GM19043 (cell line): ENCODE measurements around the gene SEMA5B.

Experiments
- ATAC-seq: cut with Tn5 transposase; IDR thresholded peaks from one replicate; pipeline ENCODE4 v1.9.1; 2021; ENCODE audit warnings: low read depth; ENCODE audit not compliant: unreplicated experiment

SEMA5B gene

DNA sequence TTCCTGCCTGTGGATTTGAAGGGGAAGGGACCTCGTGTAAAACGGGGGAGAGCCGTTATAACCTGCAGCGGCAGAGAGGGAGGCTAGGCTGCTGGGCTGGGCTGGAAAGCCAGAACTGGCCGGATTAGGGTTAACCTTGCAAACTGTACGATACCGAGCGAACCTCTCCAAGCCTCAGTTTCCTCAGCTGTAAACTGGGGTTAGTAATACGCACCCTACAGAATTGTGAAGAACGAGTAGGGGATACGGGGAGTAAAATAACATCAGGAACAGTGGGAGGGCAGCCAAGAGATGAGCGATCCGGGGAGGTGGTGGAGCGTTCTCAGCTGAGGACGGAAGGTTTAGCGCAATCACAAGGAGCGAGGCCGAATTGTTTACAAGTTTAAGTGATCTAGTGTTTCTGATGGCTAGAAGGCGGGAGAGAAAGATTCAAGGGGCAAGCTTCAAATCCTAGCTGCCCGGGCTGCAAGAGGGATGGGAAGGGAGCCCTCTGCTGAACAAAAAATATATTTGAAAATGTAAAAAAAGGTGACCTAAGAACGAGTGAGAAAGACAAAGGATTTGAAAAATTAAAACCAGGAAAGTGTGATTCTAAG lies 768 bp upstream of the SEMA5B start:
- no peak for ATAC-seq

DNA sequence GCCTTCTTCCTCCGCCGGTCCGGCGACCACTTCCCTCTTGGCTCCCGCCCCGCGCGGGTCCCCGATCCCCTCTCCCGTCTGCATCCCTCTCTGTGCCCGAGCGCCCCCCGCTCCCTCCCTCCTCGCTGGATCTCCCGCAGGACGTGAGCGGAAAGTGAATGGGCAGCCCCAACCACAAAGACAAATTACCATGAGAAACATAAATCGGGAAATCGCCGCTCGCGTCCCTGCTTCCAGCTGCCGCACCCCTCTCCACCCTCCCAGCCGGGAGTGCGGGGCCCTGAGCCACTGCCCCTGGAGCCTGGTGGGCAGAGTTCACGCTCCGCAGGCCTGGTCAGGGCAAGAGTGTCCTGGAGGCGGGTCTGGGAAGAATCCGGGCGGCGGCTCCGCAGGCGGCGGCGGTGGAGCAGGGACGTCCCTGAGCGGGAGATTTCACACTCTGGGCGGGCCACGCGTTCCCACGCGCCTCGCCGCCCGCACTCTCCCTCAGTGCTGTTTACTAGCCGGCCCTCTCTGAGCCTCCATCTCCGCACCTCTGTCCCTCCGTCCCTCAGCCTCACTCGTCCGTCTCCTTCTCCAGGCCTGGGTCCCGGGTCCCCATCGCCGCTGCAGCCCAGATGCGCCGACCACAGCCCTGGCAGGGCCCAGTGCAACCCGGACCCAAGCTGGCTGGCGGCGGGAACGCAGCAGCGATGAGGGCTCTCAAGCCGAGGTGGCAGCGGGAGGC lies 835 bp downstream of the SEMA5B start:
- no peak for ATAC-seq

- ATAC-seq, result no peak
Measured at GRCh38 chr3:123025642-123026521, 1.7 kb downstream of the SEMA5B start.

DNA sequence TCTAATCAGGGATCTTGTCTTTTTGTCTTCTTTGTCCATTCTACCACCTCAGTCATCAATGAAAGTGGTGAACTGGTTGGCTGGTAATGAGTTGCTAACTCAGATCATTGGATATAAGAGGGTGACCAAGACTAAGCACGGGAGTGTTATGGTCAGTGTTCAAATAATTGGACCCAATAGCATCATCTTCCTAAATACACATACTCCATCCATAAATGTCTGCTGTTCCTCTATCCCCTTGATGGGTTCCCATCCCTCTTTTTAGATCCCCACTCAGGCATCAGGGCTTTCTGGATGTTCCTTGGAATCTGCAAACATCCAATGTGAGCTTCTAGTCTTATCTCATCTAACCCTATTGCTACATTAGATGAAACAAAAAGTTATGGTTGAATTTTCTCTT lies 3.5 kb downstream of the SEMA5B start:
- ATAC-seq, result no peak

GRCh38 chr3:123021996-123022510 lies 5.5 kb downstream of the SEMA5B start:
- no peak for ATAC-seq

DNA sequence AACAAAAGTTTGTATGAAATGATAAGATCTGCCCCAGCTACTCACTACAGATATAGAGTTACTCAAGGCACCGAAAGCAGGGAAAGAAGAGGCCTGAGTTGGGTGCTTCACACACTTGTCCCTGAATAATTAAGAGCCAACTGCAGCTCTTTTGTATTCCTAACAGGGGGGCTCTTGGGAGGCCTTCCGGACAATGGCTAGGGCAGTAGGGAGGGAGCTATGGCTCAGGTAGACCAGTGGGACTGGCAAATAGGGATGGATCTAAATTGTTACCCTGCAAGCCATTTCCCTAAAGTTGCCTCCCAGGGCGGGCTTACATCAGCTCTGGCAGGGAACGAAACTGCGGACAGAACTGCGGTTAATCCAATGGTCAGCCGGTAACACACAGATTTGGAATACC lies 6.2 kb downstream of the SEMA5B start:
- no peak for ATAC-seq

DNA sequence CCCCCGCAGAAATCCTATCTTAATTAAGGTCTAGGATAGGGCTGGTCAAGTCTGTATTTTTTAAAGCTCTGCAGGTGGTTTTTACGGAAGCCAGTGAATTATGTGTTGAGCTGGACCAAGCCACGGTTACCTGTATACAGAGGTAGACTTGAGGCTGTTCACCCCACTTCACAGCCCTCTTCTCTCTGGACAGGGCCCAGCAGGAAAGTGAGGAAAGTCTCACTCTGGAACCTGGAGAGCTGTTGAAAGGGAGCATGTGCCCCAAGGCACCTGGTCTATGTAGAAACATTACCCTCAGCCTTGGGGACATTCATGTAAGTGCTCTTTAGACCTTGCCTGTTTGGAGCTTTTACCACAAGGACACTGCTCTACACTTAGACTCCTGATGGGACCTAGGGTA lies 6.9 kb downstream of the SEMA5B start:
- ATAC-seq, result no peak

DNA sequence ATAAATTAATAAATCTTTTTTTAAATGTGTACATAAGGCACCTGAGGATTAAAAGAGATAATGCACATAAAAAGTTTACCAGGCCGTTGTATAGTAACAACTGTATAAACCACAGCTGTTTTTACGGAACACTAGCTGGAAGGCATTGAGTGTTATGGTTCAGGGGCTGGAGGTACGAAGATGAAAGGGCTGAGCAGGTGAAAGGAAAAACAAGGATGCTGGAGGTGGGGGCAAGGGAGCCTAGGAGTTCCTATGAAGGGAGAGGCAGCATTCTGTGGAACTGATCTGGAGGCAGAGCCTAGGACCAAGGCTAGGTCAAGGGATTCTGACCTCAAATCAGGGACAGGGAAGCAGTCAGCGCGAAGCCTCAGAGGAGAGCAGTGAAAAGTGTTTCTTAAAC lies 8.0 kb downstream of the SEMA5B start:
- ATAC-seq, result no peak

DNA sequence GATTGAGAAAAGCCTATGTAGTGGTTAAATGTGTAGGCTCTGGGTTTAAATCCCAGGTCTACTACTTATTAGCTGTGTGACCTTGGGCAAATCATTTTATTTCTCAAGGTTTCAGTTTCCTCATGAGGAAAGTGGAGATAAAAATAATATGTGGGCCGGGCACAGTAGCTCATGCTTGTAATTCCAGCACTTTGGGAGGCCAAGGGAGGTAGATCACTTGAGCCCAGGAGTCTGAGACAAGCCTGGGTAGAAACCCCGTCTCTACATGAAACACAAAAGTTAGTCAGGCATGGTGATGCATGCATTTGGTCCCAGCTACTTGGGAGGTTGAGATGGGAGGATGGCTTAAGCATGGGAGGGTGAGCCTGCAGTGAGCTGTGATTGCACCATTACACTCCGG lies 8.4 kb downstream of the SEMA5B start:
- ATAC-seq, result no peak

GRCh38 chr3:123018683-123019082 lies 8.9 kb downstream of the SEMA5B start:
- no peak for ATAC-seq

DNA sequence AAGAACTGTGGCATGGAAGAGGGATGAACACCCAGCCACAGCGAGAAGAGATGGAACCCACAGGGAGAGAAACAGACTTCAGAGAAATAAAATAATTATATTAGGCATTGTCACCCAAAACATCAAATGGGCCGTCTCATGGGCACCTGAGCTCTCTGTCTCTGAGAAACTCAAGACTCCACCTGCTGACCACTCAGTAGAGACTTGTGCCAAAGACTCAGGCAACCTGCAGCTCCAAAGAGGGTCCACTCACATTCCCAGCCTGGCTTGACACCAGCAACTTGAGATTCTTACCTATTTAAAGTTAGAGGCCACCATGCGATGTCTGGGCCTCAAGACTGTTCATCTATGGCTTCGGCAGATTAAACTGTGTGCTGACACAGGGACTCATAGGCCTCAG lies 12.0 kb downstream of the SEMA5B start:
- ATAC-seq, result no peak

GRCh38 chr3:123013876-123014275 lies 13.7 kb downstream of the SEMA5B start:
- no peak for ATAC-seq

GRCh38 chr3:123012652-123013051 lies 14.9 kb downstream of the SEMA5B start:
- ATAC-seq, result no peak

DNA sequence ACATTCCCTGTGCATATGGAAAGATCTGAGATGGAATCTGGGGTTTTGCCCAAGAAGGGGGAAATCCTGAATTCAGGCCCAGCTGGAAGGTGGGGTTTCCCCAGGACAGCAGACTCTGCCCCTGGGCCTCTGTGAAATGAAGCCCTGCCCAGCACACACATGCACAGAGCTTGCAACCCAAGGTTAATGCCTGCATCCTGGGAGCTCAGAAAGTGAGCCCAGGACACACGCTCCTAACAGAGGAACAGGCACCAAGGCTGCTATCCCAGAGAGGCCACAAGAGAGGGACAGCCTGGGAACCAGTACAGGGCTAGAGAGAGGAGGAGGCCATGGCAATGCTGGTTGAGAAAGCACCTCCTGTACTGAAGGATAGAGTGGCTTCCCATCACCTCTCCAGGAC lies 16.1 kb downstream of the SEMA5B start:
- no peak for ATAC-seq

GRCh38 chr3:123008840-123009239 lies 18.7 kb downstream of the SEMA5B start:
- ATAC-seq, result no peak

DNA sequence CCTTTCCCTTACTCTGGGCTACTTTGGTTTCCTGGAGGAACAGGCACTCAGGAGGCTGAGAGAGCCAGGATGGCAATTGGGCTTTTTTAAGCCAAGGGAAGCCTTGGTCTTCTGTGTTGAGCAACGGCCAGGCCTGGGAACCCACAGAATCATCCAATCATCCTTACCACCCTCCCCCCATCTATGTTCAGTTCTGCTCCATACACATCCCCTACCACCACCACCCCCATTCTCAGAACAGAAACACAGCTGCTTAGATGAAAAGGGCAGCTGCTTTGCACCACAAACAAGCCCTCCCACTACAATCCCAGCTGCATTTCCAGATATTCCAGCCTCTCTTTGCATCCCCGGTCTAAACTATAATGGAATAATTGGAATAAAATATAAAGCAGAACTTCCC lies 21.0 kb downstream of the SEMA5B start:
- no peak for ATAC-seq

DNA sequence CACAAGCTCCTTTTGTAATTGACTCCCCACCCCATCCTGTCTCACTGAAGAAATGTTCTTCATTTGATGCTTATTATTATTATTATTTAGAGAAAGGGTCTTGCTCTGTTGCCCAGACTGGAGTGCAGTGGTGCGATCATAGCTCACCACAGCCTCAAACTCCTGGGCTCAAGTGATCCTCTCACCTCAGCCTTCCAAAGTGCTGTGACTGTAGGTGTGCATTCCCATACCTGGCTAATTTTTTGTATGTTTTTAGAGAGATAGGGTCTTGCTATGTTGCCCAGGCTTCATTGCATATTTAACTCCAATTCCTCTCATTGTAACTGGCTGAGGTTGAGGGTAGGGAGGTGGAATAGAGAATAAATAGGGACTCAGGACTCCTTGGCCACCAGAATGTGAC lies 22.3 kb downstream of the SEMA5B start:
- ATAC-seq, result no peak

DNA sequence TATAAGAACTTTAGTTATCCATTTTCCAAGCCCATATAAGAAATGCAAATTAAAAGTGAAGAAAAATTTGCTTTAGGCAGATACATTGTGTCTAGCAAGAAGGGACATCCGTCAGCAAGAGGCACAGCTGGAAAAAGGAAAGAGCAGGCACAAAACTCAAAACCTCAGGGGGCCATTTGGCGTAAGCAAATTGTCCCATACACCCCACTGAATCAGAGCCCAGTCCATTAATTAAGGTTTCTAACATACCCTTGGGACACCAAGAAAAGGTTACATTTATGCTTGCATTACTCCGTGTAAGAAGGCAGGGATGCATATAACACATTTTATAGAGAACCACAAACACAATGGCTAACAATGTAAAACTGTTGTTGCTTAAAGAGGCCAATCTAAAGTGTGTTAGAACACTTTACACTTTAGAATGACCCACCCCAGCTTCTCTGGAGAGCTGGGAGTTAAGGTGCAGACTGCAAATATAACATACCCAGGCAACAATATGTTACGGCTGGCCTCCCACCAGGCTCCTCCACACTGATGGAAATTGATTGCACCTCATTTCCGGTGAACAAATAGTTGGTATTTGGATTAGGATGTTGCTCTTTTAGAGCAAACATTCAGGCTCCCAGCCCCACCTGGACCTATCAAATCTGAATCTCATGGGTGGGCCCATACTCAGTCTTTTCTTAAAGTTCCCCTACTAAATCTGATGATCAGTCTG lies 23.2 kb downstream of the SEMA5B start:
- no peak for ATAC-seq

- no peak for ATAC-seq
Measured at GRCh38 chr3:123002749-123003497, 24.6 kb downstream of the SEMA5B start.

DNA sequence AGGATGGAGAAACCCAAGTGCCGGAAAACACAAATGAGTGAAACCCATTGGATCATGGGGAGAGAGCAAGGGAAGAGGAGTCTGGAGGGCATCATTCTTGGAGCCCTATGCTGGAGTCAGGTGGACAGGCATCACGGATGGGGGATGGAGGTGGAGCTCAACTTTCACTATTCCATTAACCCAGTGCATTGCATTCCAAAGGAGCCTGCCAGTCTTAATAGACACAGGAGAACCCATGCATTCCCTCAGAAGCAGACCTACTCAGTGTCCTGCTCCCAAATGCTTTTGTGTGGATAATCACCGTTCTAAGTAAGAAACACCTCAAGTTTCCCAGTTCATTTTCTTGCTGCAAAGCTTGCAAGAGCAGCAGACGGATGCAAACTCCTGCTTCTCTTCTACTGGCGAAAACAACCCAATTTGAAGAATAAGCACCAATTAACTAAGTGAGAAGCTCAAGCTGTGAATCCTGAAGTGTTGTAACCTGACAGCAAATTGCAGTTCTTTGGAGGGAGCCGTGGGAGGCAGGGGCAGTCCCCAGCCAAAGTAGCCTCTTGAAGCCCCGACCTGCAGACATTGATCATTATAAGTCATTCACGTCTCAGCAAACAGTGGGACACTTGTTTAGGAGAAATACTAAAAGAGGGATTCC lies 25.3 kb downstream of the SEMA5B start:
- ATAC-seq, result no peak
